Erythroblast (primary cell): ENCODE measurements around the gene CASZ1.

Source experiments
- DNase-seq, 2 experiments: peaks; one replicate each; lab custom pipeline; 2025; lab: John Stamatoyannopoulos, UW
- GATA1 ChIP-seq: IDR thresholded peaks from 2 replicates; pipeline ENCODE4 v1.6.1; 2011; ENCODE audit warnings: low read depth, mild to moderate bottlenecking, control low read depth, low read length, moderate library complexity
- POLR2A ChIP-seq: IDR thresholded peaks from 2 replicates; pipeline ENCODE4 v1.6.1; 2011; ENCODE audit warnings: mild to moderate bottlenecking, low read length

Gene CASZ1

DNA sequence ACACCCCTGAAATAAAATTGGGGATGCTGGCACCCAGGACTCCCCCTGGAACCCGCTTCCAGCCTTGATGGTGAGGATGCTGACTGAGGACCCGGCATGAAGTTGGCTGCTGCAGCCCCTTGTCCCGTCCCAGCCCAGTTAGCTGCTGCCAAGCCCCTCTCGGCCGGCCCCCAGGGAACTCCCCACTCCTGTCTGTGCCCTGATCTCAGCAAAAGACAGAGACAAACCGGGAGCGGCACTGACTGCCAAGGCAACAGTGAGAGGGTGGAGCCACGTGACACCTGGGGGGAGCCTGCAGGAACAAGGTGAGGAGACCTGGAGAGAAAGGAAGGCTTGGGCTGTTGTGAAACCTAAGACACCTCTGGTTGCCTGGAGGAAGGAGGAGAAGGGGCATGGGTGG is 24.7 kb downstream of the CASZ1 start:
- TF ChIP-seq GATA1 (no peak), POLR2A (no peak)
- no peak for DNase-seq

GRCh38 chr1:10768552-10768951 is 27.9 kb downstream of the CASZ1 start:
- TF ChIP-seq POLR2A = no peak
- TF ChIP-seq GATA1 = no peak

GRCh38 chr1:10767282-10767681 is 29.2 kb downstream of the CASZ1 start:
- no peak for DNase-seq
- TF ChIP-seq GATA1 = no peak
- no peak for TF ChIP-seq POLR2A

More at GRCh38 chr1:10768552-10768951, 27.9 kb downstream of the CASZ1 start:
- no peak for DNase-seq

- TF ChIP-seq POLR2A (no peak), GATA1 (no peak)
- no peak for DNase-seq
These were observed 30.5 kb downstream of the CASZ1 start for GRCh38 chr1:10765734-10766478.

DNA sequence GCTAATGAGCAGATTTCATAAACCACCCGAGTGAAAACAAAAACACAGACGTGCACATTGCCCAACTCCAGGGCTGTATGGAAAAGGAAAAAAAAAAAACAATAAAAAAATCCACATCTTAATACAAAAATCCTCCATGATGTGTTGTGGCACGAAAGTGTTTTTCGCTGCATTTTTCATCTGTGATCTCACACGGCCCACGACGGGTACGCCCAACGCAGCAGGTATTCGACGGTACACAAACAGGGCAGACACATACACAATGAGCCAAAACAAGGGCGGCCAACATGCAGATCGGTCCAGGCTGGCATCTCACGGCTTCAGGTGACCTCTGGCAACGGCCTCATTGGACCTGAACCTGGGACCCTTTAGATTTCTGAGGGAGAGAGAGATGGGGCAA is 31.1 kb downstream of the CASZ1 start:
- TF ChIP-seq POLR2A = no peak
- TF ChIP-seq GATA1 = no peak
- DNase-seq = no peak

GRCh38 chr1:10764296-10764798 is 32.1 kb downstream of the CASZ1 start:
- TF ChIP-seq POLR2A (no peak), GATA1 (no peak)
- no peak for DNase-seq

DNA sequence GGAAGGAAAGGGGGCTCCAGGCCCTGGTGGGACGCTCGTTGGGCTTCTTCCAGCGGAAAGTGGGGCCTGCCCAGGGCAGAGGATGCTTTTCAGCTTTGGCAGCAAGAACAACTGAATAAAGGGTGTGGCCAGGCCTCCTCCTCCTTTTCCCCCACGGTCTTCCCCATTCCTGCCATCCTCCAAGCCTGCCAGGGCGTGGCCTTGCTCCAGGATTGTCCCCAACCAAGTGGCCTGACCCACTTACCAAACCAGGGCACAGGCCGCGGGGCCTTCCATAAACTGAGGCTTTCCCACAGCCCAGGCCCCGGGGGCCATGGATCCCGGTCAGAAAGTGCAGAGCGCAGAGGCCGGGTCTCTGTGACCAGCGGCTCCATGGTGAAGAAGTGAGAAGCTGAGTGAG is 33.6 kb downstream of the CASZ1 start:
- no peak for TF ChIP-seq POLR2A
- TF ChIP-seq GATA1 = no peak
- no peak for DNase-seq

DNA sequence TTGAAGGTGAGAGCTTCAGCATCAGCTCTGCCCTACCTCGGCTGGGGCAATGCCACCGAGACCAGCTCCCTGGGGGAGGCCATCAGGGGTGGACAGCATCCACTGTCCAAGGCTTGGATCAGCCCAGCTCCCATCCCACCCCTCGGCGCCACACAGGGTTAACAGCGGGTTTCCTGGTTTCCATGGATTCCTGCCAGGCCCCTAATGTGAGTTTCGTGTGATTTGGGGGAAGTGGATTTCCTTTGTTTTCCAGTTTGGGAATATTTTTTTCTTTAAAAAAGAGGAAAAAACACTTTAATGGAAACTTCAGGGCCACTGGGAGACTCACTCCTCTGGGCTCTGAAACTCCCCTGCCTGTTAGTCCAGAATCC is 34.3 kb downstream of the CASZ1 start:
- TF ChIP-seq POLR2A = no peak
- no peak for TF ChIP-seq GATA1
- no peak for DNase-seq

- TF ChIP-seq POLR2A (no peak), GATA1 (no peak)
- DNase-seq = no peak
These were observed 34.8 kb downstream of the CASZ1 start for GRCh38 chr1:10761503-10762152.

- DNase-seq = no peak
These were observed 35.6 kb downstream of the CASZ1 start for GRCh38 chr1:10760566-10761502.

GRCh38 chr1:10759413-10760200 is 36.8 kb downstream of the CASZ1 start:
- no peak for DNase-seq
- no peak for TF ChIP-seq POLR2A

More at GRCh38 chr1:10760566-10761502, 35.6 kb downstream of the CASZ1 start:
- TF ChIP-seq POLR2A (no peak), GATA1 (no peak)

GRCh38 chr1:10756842-10757241 is 39.6 kb downstream of the CASZ1 start:
- TF ChIP-seq GATA1 (no peak), POLR2A (no peak)

More at GRCh38 chr1:10756842-10757241, 39.6 kb downstream of the CASZ1 start:
- DNase-seq = no peak
